NCI-H524 (cell line): ENCODE measurements around the gene CHCHD3.
"Not testable (repeated sequence)": the region's sequence is repeated elsewhere in the genome, so short reads cannot be mapped to it uniquely, and the experiment has no call there.

Source experiments
- DNase-seq, 2 experiments: peaks; one replicate each; lab custom pipeline; 2025; lab: John Stamatoyannopoulos, UW

The CHCHD3 gene

DNA sequence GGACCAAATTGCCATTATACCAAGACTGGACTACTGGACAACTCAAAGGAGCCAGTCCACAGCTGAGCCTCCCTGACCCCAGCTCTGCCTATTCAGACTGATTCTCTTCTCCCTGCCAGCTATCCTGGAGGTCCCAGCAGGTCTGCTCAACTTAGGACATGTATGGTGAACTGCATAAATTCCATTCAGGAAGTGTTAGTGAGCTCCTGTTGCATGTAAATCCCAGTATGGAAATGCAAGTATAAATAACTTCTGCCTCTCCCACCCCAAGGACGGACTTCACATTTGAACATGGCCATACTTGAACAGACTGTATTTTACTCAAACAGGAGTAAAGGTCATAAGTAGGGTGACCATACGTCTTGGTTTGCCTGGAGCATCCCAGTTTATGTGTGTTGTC lies 128.4 kb downstream of the CHCHD3 start:
- no peak for DNase-seq

DNA sequence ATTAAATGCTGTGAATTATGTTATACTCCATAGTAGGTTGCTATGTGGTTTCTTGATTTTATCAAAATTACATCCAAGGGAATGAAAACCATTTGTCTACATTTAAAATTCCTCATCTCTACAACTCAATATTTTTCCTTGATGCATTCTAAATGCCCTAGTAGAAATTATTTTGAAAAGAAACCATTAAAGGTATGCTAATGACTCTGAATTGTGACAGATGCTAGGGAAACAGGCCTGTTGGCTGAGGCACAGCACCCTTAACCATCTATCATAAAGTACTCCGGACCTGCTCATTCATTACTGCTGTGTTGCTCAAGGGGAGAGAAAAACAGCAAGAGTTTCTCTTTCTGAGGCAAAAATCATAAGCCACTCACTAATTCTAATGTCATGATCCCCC lies 131.2 kb downstream of the CHCHD3 start:
- DNase-seq = no peak

DNA sequence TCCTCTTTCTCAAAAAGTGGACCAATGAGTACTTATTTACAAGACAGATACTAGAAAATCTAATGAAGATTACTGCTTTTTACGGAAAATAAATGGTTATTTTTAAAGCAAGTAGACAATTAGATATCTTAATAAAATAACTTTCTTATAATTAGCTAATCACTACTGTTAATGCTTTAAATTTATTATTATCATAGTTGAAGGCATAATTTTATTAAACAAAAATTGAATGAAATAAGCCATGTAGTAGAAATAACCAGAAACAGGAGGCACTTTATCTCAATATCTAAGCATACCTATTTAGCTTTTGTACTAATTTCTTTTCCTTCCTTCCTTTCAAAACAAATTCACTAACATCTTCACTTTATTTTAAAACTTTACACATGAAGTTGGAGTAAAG lies 134.9 kb downstream of the CHCHD3 start:
- DNase-seq = no peak

DNA sequence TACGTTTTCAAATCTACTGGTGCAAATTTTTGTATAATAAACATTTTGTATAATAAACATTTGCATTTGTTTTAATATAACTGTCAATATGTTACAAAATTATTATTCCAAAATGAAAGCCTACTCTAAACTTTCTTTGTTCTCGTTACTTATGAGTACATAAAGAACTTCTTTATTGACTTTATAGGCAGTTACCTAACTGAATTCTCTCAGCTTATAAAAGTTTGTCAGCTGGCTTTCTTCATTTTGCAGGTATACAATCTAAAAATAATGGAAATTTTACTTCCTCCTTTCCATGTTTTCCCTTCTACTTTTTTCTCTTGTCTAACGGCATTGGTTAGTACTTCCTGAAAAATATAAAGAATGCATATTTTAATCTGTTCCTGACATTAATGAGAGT lies 137.1 kb downstream of the CHCHD3 start:
- DNase-seq = no peak

DNA sequence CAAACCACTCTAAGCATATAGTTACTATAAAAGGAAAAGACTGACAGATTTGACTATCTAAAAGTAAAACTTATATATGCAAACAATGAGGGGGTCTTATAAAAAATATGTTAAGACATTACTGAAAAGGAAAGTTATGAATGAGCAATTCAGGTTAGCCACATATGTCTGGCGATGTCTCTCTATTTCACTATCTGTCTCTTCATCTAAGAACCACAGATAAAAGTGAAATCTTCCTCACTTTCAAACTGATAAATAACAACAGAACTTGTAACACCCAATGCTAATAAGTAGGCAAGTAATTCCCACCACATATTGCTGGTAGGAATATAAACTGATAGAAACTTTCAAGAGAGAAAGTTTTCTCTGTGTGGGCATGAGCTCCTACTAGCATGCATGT lies 138.2 kb downstream of the CHCHD3 start:
- DNase-seq = no peak

DNA sequence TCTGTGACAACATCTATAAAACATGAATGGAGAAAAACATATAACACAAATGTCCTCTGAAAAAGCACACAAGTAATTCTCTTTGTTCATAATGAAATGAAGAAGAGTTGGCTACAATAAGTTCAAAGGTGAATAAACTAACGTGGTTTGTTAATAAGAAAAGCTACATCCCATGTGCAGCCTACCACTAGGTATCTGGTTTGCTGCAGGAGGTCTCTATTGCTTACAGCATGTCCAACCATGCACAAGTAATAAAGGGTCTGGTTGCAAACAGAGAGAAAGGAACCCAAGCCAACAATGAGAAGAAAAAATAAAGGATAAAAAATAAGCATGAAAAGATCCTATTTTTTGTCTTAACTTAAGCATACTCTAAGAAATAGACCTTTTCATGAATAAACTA lies 139.2 kb downstream of the CHCHD3 start:
- no peak for DNase-seq

DNA sequence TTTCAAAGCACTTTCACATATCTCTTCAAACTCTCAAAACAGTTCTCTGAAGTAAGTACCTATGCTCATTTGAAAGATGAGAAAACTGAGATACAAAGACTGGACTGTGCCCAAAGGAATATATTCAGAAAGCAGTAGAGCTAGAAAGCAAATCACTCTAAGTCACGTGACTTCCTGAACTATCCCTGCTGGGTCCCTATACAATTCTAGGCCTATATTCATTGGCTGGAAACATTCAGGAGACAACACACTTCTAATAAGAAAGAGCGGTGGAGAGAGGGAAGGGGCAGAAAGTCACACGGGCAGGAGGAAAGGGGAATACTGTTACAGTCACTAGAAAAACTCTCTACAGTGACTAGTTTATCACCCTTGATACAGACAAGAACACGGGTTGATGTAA lies 140.0 kb downstream of the CHCHD3 start:
- no peak for DNase-seq

DNA sequence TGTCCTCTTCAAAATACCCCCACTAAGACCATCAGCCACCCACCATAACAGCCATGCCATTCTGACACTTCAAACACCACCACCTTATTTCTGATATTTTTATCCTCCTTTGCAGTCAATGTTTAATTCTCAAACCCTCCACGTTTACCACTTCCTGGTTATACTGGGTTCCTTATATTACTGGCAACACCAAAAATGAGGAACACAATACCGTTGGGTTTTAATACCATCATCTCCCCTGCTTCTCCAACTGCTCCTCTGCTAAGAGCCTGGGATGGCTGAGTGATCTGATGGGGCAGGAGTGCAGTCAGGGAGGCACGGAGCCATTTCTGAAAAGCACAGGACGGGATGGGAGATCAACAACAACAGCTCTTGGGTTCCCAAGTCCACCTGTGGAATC lies 140.5 kb downstream of the CHCHD3 start:
- DNase-seq = no peak

DNA sequence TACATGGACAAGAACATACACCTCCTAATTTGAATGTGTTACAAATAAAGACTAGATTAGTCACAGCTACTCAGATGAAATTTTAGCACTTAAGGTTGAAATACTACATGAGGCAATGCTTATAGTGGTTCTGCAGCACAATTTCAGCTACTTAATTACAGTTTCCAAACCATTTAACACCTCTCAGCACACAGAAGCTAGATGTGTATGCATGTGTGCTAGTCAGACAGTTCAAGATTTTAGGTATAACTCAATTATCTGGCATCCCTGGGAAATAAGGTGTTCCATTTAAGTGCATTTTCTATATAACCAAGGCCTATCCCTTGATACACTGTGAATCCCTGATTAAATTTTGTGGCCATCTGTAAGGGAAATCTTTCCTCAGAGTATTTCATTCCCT lies 141.8 kb downstream of the CHCHD3 start:
- DNase-seq = no peak

DNA sequence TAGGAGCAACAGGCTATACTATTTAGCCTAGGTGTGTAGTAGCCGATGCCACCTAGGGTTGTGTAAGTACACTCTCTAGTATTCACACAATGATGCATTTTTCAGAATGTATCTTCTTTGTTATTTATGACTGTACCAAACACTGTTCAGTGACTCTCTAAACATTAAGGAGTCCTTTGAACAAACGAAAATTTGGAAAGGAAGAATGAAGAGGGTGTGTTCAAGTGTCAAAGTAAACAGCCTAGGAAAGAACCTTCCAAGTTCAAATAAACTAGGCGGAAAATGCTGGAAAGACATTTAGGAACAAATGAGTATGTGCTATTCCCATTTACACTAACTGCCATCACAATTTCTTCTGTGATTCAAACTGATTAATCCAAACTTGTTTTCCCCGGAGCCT lies 142.4 kb downstream of the CHCHD3 start:
- no peak for DNase-seq

DNA sequence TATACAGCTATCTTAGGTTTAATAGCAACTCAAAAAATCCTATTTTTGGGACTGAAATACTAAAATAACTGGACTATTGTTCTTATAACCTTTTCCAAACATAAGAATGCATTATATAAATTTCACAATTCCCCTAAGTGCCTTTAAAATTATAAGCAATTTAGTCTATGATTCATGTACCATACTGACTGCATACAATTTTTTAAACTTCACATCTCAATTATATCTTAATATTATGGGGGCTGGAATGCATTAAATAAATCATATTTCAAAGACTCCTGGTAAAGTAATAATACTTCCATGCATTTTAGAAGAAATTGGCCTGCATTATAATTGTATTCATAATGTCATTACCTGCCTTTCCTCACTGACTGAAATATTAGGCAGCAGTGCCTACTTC lies 144.6 kb downstream of the CHCHD3 start:
- no peak for DNase-seq

DNA sequence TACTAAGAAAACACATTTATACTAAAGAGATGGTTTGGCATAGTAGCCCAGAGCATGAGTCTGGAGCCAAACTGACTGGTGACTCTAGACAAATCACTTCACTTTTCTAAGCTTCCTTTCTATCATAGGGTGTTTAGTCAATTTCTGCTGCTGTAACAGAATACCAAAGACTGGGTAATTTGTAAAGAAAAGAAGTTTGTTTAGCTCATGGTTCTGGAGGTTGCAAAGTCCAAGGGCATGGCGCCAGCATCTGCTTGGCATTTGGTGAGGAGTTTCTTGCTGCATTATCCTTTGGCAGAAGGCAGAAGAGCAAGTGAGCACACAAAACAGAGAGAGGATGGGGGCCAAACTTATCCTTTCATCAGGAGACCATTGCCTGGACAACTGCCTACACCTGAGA lies 146.3 kb downstream of the CHCHD3 start:
- DNase-seq = no peak

DNA sequence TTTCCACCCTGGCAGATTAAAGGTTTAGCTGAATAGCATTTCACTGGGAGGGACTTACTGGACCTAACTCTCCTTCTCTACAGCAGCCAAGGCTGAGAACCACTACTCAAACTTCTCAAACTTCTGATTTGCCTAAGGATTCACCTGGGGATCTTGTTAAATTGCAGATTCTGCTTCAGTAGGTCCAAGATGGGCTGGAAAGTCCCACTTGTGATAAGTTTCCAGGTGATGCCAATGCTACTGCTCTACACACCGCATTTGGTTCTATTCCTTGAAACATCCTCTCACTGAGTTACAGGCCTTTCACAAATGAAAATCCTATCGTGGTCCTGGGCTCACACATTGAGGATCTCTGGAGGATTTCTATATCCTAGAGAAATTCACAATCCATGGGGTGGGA lies 147.9 kb downstream of the CHCHD3 start:
- DNase-seq = no peak

DNA sequence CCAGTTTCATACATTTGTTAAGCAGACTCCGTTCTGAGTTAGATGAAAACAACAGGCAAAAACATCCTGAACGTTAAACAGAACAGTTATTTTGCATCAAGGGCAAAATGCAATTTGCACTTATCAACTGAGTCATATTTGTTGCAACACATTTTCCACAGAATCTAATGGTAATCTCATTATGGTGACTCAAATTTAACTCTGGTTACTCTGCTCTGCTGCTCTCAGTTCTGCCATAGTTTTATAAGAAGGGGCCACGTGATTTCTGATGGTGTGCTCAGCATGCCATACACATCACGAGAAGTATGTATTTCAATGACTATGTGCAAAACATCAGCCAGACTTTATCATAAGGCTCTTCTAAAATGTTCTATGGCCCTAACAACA lies 148.8 kb downstream of the CHCHD3 start:
- no peak for DNase-seq

DNA sequence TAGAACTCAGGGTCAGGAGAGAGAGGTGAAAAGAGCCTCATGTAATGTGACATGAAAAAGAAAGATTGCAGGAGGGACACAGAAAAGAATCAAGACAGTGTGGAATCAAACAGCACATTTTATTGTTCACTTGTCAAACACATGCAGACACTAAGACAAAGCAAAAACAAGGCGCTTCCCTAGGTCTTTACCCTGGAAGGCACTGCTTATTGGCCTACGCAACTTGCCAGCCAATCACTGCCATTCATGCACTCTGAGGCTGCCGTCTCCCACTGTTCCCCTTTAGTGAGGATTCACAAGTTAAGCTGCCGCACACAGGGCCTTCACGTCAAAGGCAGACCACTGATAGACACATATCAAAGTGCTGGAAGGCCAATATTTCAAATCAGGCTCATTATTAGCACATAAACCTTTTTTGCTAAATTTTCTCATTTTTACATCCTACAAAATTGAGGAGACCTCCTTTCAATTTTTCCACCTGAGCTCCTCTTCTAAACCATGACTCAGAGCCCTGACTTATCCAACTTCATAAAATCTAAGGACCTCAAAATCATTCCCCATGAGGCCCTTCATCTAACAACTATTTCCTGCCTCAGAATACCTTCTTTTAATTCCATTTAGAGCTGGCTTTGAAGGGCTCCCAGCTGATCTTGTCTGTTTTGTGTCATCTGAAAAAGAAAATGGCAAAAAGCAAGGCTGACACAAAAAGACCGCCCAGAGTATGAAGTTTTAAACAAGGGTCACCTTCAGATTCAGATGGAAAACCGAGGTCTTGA lies 149.4 kb downstream of the CHCHD3 start:
- DNase-seq = no peak

DNA sequence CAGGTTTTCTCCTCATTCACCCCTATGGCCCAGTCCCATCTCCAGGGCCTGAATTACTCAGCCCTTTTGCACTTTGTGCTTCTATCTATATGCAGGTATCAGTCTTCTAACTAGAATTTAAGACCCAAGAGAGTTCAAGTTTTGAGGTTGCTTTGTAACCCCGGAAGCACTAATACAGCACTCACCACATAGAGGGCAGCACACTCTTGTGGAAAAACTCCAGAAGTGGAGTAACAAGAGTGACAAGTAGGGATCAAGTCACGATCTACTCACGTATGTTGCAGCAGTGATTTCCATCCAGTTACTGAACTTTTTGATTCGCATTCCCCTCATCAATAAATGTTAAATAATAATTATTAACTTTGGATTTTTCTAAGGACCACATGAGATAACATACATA lies 151.0 kb downstream of the CHCHD3 start:
- peak in 1 of 2 experiments; percentile 41 for DNase-seq

DNA sequence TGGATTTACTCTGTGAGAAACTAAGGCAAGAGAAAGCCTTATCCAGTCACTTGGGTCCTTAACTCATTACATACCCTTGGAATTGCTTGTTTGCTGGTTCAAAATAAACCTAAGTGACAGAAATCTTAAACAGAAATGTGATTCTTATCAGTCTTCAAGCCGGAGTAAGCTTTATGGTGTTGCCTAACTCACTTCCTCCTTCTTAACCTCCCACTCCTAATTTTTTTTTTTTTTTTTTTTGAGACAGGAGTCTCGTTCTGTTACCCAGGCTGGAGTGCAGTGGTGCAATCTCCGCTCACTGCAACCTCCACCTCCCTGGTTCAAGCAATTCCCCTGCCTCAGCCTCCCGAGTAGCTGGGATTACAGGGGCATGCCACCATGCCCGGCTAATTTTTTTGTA lies 151.9 kb downstream of the CHCHD3 start:
- not testable (repeated sequence) for DNase-seq

DNA sequence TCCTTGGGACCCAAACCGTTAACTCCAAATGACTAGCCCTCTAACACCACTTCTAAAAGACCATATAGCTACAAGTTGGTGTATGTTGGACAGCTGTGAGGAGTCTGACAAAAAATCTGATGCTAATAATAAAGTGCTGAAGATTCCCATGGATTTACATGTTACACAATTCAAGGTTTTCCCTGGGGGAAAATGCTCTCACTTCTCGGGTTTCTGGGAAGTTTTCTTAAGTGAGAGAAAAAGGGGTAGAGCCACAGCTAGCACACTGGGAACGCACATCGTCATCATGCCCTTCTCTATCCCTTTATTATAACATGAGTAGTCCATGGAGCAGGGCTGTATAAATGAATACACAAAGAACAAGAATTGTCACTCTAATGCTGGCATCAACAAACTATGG lies 162.1 kb downstream of the CHCHD3 start:
- no peak for DNase-seq

DNA sequence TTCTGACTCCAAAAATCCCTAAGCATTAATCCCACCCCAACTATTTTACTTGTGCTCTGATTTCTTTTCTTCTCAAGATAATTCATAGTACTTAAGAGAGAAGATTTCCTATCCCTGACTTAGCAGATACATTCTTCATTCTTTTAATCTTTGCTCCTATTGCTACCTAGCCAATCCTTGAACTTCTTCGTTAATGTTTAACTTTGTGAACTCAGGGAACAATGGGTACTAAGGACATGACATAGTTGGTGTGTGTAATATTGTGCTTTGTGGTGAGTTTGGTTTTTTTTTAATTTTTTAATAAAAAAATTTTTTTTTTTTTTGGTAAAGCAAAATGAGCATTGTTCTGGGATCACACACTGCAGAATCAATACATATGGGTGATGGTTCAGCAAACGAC lies 166.2 kb downstream of the CHCHD3 start:
- no peak for DNase-seq

DNA sequence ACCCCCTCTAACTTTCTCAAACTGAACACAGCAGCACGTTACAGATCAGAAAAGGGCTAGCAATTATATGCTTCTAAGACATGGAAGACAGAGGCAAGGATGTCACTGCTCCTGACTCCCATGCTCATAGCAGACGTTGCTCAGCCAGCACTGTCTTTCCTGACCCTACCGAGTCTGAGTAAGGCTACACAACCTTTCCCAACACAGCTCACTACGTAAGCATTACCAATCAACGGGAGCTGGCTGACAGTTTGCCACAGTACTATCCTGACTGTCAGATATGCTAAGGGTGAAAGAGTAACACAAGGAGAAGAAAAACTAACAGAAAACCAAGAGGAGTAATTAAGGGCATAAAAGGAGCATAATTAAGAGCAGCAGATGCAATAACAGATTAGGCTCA lies 171.2 kb downstream of the CHCHD3 start:
- no peak for DNase-seq

DNA sequence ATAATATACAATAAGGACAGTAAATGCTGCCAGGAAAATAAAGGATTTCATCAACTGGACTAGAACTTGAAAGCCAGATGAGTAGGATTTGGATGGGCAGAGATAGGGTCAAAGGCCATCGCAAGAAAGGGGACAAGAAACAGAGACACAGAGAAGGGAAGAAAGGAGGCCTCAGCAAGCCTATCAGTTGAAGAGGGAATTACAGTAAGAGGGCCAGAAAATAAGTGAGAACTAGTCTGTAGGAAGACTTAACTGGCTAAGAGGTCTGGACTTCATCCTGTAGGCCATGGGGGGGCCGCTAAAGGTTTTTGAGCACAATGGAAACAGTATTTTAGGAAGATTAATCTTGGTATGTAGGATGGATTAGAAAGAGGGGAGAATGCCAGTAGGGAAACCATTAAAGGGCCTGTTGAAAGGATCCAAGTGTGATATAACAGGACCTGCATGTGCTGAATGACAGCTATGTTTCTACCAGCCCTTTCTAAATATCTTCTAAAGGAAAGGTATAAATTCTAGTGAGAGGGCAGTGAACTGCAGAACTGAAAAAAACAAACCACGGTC lies 174.4 kb downstream of the CHCHD3 start:
- no peak for DNase-seq

DNA sequence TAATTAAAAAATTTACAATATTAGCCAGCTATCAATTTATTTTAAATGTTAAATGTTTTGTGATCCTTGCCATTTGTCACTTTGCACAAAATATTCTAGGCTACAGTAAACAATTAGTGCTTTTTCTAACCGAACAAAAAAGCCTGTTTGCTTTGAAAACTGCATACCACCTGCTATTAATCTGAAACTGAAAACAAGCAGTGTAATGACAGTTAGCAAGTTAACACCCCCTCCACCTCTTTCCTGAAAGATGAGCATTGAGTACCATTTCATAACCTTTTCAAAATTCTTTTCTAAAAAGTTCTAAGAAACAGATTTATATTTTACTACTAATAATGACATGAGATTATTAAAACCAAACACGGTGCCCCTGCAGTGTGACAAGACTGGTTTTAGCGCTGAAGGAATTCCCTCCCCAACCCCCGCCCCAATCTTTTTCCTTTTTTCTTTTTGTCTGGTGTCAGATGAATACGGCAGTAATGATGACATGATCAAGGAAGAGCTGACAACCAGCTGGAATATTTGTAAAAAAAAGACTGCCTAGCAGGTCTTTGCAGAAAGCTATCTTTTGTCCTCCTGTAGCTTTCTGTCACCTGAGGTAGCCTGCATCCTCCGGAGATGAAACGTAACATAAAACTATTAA lies 175.6 kb downstream of the CHCHD3 start:
- DNase-seq = no peak

DNA sequence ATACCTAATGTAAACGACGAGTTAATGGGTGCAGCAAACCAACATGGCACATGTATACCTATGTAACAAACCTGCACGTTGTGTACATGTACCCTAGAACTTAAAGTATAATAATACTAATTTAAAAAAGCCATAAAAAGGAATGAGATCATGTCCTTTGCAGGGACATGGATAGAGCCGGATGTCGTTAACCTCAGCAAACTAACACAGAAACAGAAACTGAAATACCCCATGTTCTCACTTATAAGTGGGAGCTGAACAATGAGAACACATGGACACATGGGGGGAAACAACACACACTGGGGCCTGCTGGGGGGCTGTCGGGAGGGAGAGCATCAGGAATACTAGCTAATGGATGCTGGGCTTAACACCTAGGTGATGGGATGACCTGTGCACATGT lies 176.8 kb downstream of the CHCHD3 start:
- DNase-seq = not testable (repeated sequence)

DNA sequence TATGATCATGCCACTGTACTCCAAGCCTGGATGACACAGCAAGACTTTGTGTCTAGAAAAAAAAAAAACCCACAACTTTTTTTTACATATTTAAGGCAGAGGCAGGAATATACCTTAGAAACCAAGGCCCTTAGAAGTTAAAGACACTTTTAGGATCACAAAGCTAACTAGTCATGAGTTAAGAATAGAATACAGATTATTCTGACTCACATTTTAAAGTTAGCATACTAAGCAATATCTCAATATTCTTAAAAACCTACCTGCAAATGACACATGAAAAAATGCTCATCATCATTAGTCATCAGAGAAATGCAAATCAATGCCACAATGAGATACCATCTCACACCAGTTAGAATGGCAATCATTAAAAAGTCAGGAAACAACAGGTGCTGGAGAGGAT lies 177.7 kb downstream of the CHCHD3 start:
- DNase-seq = no peak
